HepG2 (cell line): ENCODE data around the gene TLR9. TPM values are rescaled to one million over a fixed set of nuclear protein-coding genes. Genes with fewer than 3 reads are reported as not detected.
A peak's percentile ranks its signal among the peaks of the same experiment; 100 is the strongest.

Experiments
- BRF2 ChIP-seq: sonication (generic); formaldehyde crosslinking; IDR thresholded peaks from 2 replicates; pipeline ENCODE4 v1.8.1; 2022; ENCODE audit warnings: mild to moderate bottlenecking, missing genetic modification reagents
- CCDC6 ChIP-seq: sonication (generic); formaldehyde crosslinking; IDR thresholded peaks from 2 replicates; pipeline ENCODE4 v1.8.1; 2022; ENCODE audit warnings: mild to moderate bottlenecking, missing genetic modification reagents, moderate library complexity
- KLF15 ChIP-seq: sonication (generic); formaldehyde crosslinking; IDR thresholded peaks from 2 replicates; pipeline ENCODE4 v1.8.1; 2023; ENCODE audit warnings: borderline replicate concordance, mild to moderate bottlenecking, inconsistent platforms, missing genetic modification reagents, mixed read lengths
- PCBP1 ChIP-seq: fragments of 200-400 bp; formaldehyde crosslinking; IDR thresholded peaks from 2 replicates; pipeline ENCODE4 v1.6.1; 2017; ENCODE audit warnings: mild to moderate bottlenecking, low read depth, low read length, borderline replicate concordance
- POLR2A ChIP-seq, 2 experiments: IDR thresholded peaks; 2 replicates each; pipeline ENCODE4 v1.6.1; 2011; ENCODE audit warnings: low read depth in 2 of 2, low read length in 2 of 2, mild to moderate bottlenecking in 1 of 2, moderate library complexity in 1 of 2; ENCODE audit not compliant: insufficient read depth in 1 of 2
- SOX6 ChIP-seq, 2 experiments: fragments of 450-650 bp in 1 of 2; sonication (generic) in 1 of 2; formaldehyde crosslinking in 1 of 2; IDR thresholded peaks; 2 replicates each; pipeline versions ENCODE4 v1.4.0 to v1.6.1; 2017 to 2020; ENCODE audit warnings: antibody characterized with exemption in 1 of 2, mild to moderate bottlenecking in 1 of 2, missing genetic modification reagents in 1 of 2
- TBX2 ChIP-seq: sonication (generic); formaldehyde crosslinking; IDR thresholded peaks from 2 replicates; pipeline ENCODE4 v1.5.0; 2020; ENCODE audit warnings: missing genetic modification reagents, mild to moderate bottlenecking, borderline replicate concordance
- ZNF230 ChIP-seq: sonication (generic); formaldehyde crosslinking; IDR thresholded peaks from 2 replicates; pipeline ENCODE4 v1.4.0; 2020; ENCODE audit warnings: mild to moderate bottlenecking, missing genetic modification reagents
- ZNF264 ChIP-seq: sonication (generic); formaldehyde crosslinking; IDR thresholded peaks from 2 replicates; pipeline ENCODE4 v1.4.0; 2020; ENCODE audit warnings: missing genetic modification reagents
- ZNF556 ChIP-seq: sonication (generic); formaldehyde crosslinking; IDR thresholded peaks from 2 replicates; pipeline ENCODE4 v1.4.0; 2020; ENCODE audit warnings: mild to moderate bottlenecking, missing genetic modification reagents, borderline replicate concordance
- ZNF615 ChIP-seq: sonication (generic); formaldehyde crosslinking; IDR thresholded peaks from 2 replicates; pipeline ENCODE4 v1.5.0; 2020; ENCODE audit warnings: mild to moderate bottlenecking, missing genetic modification reagents, borderline replicate concordance
- ZNF788 ChIP-seq: sonication (generic); formaldehyde crosslinking; IDR thresholded peaks from 2 replicates; pipeline ENCODE4 v1.5.0; 2020; ENCODE audit warnings: mild to moderate bottlenecking, missing genetic modification reagents, borderline replicate concordance
- polyA plus RNA-seq, 8 experiments: library from polyadenylated mRNA; depleted of rRNA in 3 of 8; stranded (reverse) in 7 of 8; unstranded in 1 of 8; fragments of >200 nt; fragmentation: Illumina TruSeq in 4 of 8; extraction: Trizol in 4 of 8; gene quantifications; 2 replicates each; pipeline versions ENCODE4 v1.2.1 to v1.2.3, GENCODE V29; 2011 to 2016; ENCODE audit warnings: low read depth in 4 of 8, missing spikeins in 1 of 8, mixed read lengths in 1 of 8; ENCODE audit not compliant: insufficient read depth in 1 of 8
- total RNA-seq, 5 experiments: library from RNA; depleted of rRNA; stranded (reverse); fragments of >200 nt; fragmentation: Illumina TruSeq; extraction: Trizol; gene quantifications; 2 replicates each; pipeline ENCODE4 v1.2.3, GENCODE V29; 2016; ENCODE audit warnings: low read depth in 1 of 5
- TF ChIP-seq, protein P1 (sequence below): sonication (generic); formaldehyde crosslinking; IDR thresholded peaks from 2 replicates; pipeline ENCODE4 v1.5.1; 2020; ENCODE audit warnings: mild to moderate bottlenecking, missing genetic modification reagents, borderline replicate concordance
- TF ChIP-seq, protein P2 (sequence below): sonication (generic); formaldehyde crosslinking; IDR thresholded peaks from 2 replicates; pipeline ENCODE4 v1.4.0; 2020; ENCODE audit warnings: missing genetic modification reagents
- TF ChIP-seq, protein P3 (sequence below): fragments of 450-650 bp; IDR thresholded peaks from 2 replicates; pipeline ENCODE4 v1.6.1; 2016
- TF ChIP-seq, protein P4 (sequence below): sonication (generic); formaldehyde crosslinking; IDR thresholded peaks from 2 replicates; pipeline ENCODE4 v1.4.0; 2020; ENCODE audit warnings: mild to moderate bottlenecking, missing genetic modification reagents

Gene TLR9
- total and polyA plus RNA-seq, 2 of the 13 experiments (the other 11 are each of a cell fraction or from before 2014, with no cell fraction given) = not detected

GRCh38 chr3:52231502-52232278 is 6.2 kb upstream of the TLR9 start (continued):
- TF ChIP-seq SOX6 (IDR thresholded peaks at IDR 0.05) (no peak), SOX6 (CRISPR knock-in tag; IDR thresholded peaks at IDR 0.05) (no peak), ZNF615 (no peak), BRF2 (CRISPR knock-in tag) (no peak), ZNF264 (no peak), TBX2 (CRISPR knock-in tag) (no peak), ZNF788 (CRISPR knock-in tag) (no peak; the same call in 1 of the 2 replicates), PCBP1 (no peak), ZNF230 (CRISPR knock-in tag) (0 out of 2 replicates have a peak, but pooled peaks have one; percentile 42), CCDC6 (CRISPR knock-in tag) (0 out of 2 replicates have a peak, but pooled peaks have one; percentile 57), POLR2A (IDR thresholded peaks at IDR 0.05; ENCODE audit: insufficient read depth in 1 of 2, low read depth in 2 of 2, low read length in 2 of 2) (no peak), ZNF556 (CRISPR knock-in tag) (peak; percentile 46; the same call in 1 of the 2 replicates), KLF15 (CRISPR knock-in tag) (no peak)
- TF ChIP-seq, protein P1, sequence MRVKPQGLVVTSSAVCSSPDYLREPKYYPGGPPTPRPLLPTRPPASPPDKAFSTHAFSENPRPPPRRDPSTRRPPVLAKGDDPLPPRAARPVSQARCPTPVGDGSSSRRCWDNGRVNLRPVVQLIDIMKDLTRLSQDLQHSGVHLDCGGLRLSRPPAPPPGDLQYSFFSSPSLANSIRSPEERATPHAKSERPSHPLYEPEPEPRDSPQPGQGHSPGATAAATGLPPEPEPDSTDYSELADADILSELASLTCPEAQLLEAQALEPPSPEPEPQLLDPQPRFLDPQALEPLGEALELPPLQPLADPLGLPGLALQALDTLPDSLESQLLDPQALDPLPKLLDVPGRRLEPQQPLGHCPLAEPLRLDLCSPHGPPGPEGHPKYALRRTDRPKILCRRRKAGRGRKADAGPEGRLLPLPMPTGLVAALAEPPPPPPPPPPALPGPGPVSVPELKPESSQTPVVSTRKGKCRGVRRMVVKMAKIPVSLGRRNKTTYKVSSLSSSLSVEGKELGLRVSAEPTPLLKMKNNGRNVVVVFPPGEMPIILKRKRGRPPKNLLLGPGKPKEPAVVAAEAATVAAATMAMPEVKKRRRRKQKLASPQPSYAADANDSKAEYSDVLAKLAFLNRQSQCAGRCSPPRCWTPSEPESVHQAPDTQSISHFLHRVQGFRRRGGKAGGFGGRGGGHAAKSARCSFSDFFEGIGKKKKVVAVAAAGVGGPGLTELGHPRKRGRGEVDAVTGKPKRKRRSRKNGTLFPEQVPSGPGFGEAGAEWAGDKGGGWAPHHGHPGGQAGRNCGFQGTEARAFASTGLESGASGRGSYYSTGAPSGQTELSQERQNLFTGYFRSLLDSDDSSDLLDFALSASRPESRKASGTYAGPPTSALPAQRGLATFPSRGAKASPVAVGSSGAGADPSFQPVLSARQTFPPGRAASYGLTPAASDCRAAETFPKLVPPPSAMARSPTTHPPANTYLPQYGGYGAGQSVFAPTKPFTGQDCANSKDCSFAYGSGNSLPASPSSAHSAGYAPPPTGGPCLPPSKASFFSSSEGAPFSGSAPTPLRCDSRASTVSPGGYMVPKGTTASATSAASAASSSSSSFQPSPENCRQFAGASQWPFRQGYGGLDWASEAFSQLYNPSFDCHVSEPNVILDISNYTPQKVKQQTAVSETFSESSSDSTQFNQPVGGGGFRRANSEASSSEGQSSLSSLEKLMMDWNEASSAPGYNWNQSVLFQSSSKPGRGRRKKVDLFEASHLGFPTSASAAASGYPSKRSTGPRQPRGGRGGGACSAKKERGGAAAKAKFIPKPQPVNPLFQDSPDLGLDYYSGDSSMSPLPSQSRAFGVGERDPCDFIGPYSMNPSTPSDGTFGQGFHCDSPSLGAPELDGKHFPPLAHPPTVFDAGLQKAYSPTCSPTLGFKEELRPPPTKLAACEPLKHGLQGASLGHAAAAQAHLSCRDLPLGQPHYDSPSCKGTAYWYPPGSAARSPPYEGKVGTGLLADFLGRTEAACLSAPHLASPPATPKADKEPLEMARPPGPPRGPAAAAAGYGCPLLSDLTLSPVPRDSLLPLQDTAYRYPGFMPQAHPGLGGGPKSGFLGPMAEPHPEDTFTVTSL (CRISPR knock-in tag) = no peak
- TF ChIP-seq, protein P2, sequence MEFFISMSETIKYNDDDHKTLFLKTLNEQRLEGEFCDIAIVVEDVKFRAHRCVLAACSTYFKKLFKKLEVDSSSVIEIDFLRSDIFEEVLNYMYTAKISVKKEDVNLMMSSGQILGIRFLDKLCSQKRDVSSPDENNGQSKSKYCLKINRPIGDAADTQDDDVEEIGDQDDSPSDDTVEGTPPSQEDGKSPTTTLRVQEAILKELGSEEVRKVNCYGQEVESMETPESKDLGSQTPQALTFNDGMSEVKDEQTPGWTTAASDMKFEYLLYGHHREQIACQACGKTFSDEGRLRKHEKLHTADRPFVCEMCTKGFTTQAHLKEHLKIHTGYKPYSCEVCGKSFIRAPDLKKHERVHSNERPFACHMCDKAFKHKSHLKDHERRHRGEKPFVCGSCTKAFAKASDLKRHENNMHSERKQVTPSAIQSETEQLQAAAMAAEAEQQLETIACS = no peak
- TF ChIP-seq, protein P3, sequence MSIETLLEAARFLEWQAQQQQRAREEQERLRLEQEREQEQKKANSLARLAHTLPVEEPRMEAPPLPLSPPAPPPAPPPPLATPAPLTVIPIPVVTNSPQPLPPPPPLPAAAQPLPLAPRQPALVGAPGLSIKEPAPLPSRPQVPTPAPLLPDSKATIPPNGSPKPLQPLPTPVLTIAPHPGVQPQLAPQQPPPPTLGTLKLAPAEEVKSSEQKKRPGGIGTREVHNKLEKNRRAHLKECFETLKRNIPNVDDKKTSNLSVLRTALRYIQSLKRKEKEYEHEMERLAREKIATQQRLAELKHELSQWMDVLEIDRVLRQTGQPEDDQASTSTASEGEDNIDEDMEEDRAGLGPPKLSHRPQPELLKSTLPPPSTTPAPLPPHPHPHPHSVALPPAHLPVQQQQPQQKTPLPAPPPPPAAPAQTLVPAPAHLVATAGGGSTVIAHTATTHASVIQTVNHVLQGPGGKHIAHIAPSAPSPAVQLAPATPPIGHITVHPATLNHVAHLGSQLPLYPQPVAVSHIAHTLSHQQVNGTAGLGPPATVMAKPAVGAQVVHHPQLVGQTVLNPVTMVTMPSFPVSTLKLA = no peak
- TF ChIP-seq, protein P4, sequence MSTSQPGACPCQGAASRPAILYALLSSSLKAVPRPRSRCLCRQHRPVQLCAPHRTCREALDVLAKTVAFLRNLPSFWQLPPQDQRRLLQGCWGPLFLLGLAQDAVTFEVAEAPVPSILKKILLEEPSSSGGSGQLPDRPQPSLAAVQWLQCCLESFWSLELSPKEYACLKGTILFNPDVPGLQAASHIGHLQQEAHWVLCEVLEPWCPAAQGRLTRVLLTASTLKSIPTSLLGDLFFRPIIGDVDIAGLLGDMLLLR (CRISPR knock-in tag) = no peak
